HUES64 (cell line): ENCODE results near the gene LATS2. TPM values are rescaled to one million over a fixed set of nuclear protein-coding genes. Genes with fewer than 3 reads are reported as not detected.

Source experiments
- H3K27ac ChIP-seq: 2 replicates; pipeline ENCODE4 v1.7.0; 2013; ENCODE audit warnings: low read depth, low read length, inconsistent platforms
- H3K27me3 ChIP-seq: 2 replicates; pipeline ENCODE4 v1.6.1; 2013; ENCODE audit warnings: mild to moderate bottlenecking, low read length; ENCODE audit not compliant: insufficient read depth
- H3K36me3 ChIP-seq: 2 replicates; pipeline ENCODE4 v1.6.1; 2013; ENCODE audit warnings: mild to moderate bottlenecking, low read length; ENCODE audit not compliant: insufficient read depth
- H3K4me1 ChIP-seq: 2 replicates; pipeline ENCODE4 v1.6.1; 2013; ENCODE audit warnings: mild to moderate bottlenecking, low read length, moderate library complexity; ENCODE audit not compliant: insufficient read depth
- H3K4me3 ChIP-seq: 2 replicates; pipeline ENCODE4 v1.5.1; 2013; ENCODE audit warnings: mild to moderate bottlenecking, low read length, moderate library complexity
- H3K9ac ChIP-seq: 2 replicates; pipeline ENCODE4 v1.6.1; 2013; ENCODE audit warnings: mild to moderate bottlenecking, low read depth, low read length
- H3K9me3 ChIP-seq: 2 replicates; pipeline ENCODE4 v1.6.1; 2013; ENCODE audit warnings: low read depth, low read length; ENCODE audit not compliant: insufficient read depth
- WGBS: fragments of 150-250, 120-280 bp; methylation state at CpG from one replicate; pipeline ENCODE4 v1.1.7; 2013; ENCODE audit warnings: missing lambda C conversion rate; 5-methylcytosine and 5-hydroxymethylcytosine counted together
- polyA plus RNA-seq, 2 experiments: library from polyadenylated mRNA; stranded (reverse); fragments of 50-300 nt; gene quantifications; one replicate each; pipeline ENCODE4 v1.2.3, GENCODE V29; 2013

Gene LATS2
- 10.7 TPM for polyA plus RNA-seq (2013, experiment 1 of 2)
- polyA plus RNA-seq (2013, experiment 2 of 2): 12.2 TPM

- Histone ChIP-seq H3K4me1 (peaks cover 24% of the 10 kb centered on the region), H3K36me3 (no peaks in the 10 kb centered on the region), H3K9me3 (no peaks in the 10 kb centered on the region), H3K9ac (peak within 1 kb of the TSS; percentile 97), H3K4me3 (peak within 1 kb of the TSS; percentile 86), H3K27ac (peak within 1 kb of the TSS; percentile 99), H3K27me3 (0 out of 2 replicates have a peak, but pooled peaks cover 4% of the 10 kb centered on the region)
- under 1% methylated on average over 96 of the region's 96 CpGs for WGBS
Observed at GRCh38 chr13:21061029-21061763, at the start of gene LATS2. Gene LATS2, minus strand, starts transcription at chr13:21061586. Its CDS starts 15,560 bp downstream, at chr13:21046026.

GRCh38 chr13:21109168-21109567 lies 47.8 kb upstream of the LATS2 start:
- Histone ChIP-seq H3K9me3 (no peaks in the 10 kb centered on the region), H3K36me3 (no peaks in the 10 kb centered on the region), H3K27me3 (no peaks in the 10 kb centered on the region), H3K27ac (no peak overlapping the region), H3K4me3 (no peak overlapping the region), H3K9ac (no peak overlapping the region), H3K4me1 (no peaks in the 10 kb centered on the region)
- 93% methylated on average over 7 of the region's 7 CpGs for WGBS

- Histone ChIP-seq H3K4me1 (no peaks in the 10 kb centered on the region), H3K27ac (no peak overlapping the region), H3K36me3 (no peaks in the 10 kb centered on the region), H3K27me3 (no peaks in the 10 kb centered on the region), H3K9me3 (no peaks in the 10 kb centered on the region), H3K4me3 (no peak overlapping the region), H3K9ac (no peak overlapping the region)
- WGBS: 86% methylated on average over 4 of the region's 4 CpGs
Observed at GRCh38 chr13:21106089-21106488, 44.7 kb upstream of the LATS2 start.

- H3K9ac ChIP-seq: no peak overlapping the region
- 95% methylated on average over 37 of the region's 37 CpGs for WGBS
- no peak overlapping the region for H3K27ac ChIP-seq
- no peak overlapping the region for H3K4me3 ChIP-seq
- H3K27me3 ChIP-seq: no peaks in the 10 kb centered on the region
- H3K9me3 ChIP-seq: no peaks in the 10 kb centered on the region
- no peaks in the 10 kb centered on the region for H3K4me1 ChIP-seq
- H3K36me3 ChIP-seq: no peaks in the 10 kb centered on the region
Observed at GRCh38 chr13:21104199-21105019, 43.0 kb upstream of the LATS2 start.

- no peak overlapping the region for H3K27ac ChIP-seq
- WGBS: 87% methylated on average over 12 of the region's 12 CpGs
- no peak overlapping the region for H3K4me3 ChIP-seq
- H3K27me3 ChIP-seq: no peaks in the 10 kb centered on the region
- no peak overlapping the region for H3K9ac ChIP-seq
- H3K9me3 ChIP-seq: no peaks in the 10 kb centered on the region
- H3K36me3 ChIP-seq: no peaks in the 10 kb centered on the region
- no peaks in the 10 kb centered on the region for H3K4me1 ChIP-seq
Observed at GRCh38 chr13:21101865-21102576, 40.6 kb upstream of the LATS2 start.

GRCh38 chr13:21100994-21101757 lies 39.8 kb upstream of the LATS2 start:
- WGBS: 94% methylated on average over 10 of the region's 12 CpGs
- Histone ChIP-seq H3K27ac (no peak overlapping the region), H3K27me3 (no peaks in the 10 kb centered on the region), H3K4me1 (no peaks in the 10 kb centered on the region), H3K4me3 (no peak overlapping the region), H3K9ac (no peak overlapping the region), H3K9me3 (no peaks in the 10 kb centered on the region), H3K36me3 (no peaks in the 10 kb centered on the region)

- H3K27me3 ChIP-seq: no peaks in the 10 kb centered on the region
- no peaks in the 10 kb centered on the region for H3K36me3 ChIP-seq
- WGBS: 95% methylated on average over 7 of the region's 7 CpGs
- H3K9ac ChIP-seq: no peak overlapping the region
- H3K9me3 ChIP-seq: no peaks in the 10 kb centered on the region
- H3K27ac ChIP-seq: no peak overlapping the region
- H3K4me3 ChIP-seq: no peak overlapping the region
- H3K4me1 ChIP-seq: no peaks in the 10 kb centered on the region
Observed at GRCh38 chr13:21100211-21100610, 38.8 kb upstream of the LATS2 start.

- Histone ChIP-seq H3K4me3 (no peak overlapping the region), H3K36me3 (no peaks in the 10 kb centered on the region)
- 92% methylated on average over 1 of the region's 1 CpG for WGBS
Observed at GRCh38 chr13:21095311-21095710, 33.9 kb upstream of the LATS2 start.

GRCh38 chr13:21089830-21090229 lies 28.4 kb upstream of the LATS2 start:
- H3K36me3 ChIP-seq: no peaks in the 10 kb centered on the region
- H3K4me3 ChIP-seq: no peak overlapping the region
- no peaks in the 10 kb centered on the region for H3K9me3 ChIP-seq
- H3K27ac ChIP-seq: no peak overlapping the region
- H3K27me3 ChIP-seq: no peaks in the 10 kb centered on the region
- WGBS: 96% methylated on average over 3 of the region's 3 CpGs
- H3K4me1 ChIP-seq: no peaks in the 10 kb centered on the region
- no peak overlapping the region for H3K9ac ChIP-seq

More at GRCh38 chr13:21095311-21095710, 33.9 kb upstream of the LATS2 start:
- Histone ChIP-seq H3K27ac (no peak overlapping the region), H3K9me3 (no peaks in the 10 kb centered on the region), H3K4me1 (no peaks in the 10 kb centered on the region), H3K27me3 (no peaks in the 10 kb centered on the region), H3K9ac (no peak overlapping the region)

GRCh38 chr13:21088534-21088933 lies 27.1 kb upstream of the LATS2 start:
- Histone ChIP-seq H3K9me3 (no peaks in the 10 kb centered on the region), H3K4me1 (no peaks in the 10 kb centered on the region), H3K27ac (no peak overlapping the region), H3K36me3 (no peaks in the 10 kb centered on the region), H3K27me3 (no peaks in the 10 kb centered on the region), H3K4me3 (no peak overlapping the region), H3K9ac (no peak overlapping the region)
- WGBS: 93% methylated on average over 1 of the region's 1 CpG
